ENCODE measurements around the gene JARID2.

- TF ChIP-seq CTCF (optimal IDR thresholded peaks at IDR 0.05 in 1 of 3, IDR thresholded peaks at IDR 0.05 in 1 of 3, conservative IDR thresholded peaks at IDR 0.05 in 1 of 3; ENCODE audit: extremely low read depth in 1 of 3, insufficient read depth in 2 of 3, low read length in 3 of 3) (no peak), EZH2 (IDR thresholded peaks at IDR 0.05; ENCODE audit: low read length) (no peak)
Measured at GRCh38 chr6:15265787-15266186, 19.9 kb downstream of the JARID2 start.

Data from keratinocyte (primary cell).